Upper lobe of left lung (tissue), 6 donors: ENCODE measurements around the gene ELOA. TPM values are rescaled to one million over a fixed set of nuclear protein-coding genes. Genes with fewer than 3 reads are reported as not detected.

Experiments used
- ATAC-seq, 2 donors: fragments of 200-7000 bp; cut with Tn5 transposase; one replicate each; pipeline ENCODE4 v1.9.1; 2022; ENCODE audit warnings: mild to moderate bottlenecking in 2 of 2, moderate library complexity in 2 of 2; ENCODE audit not compliant: low FRiP score in 2 of 2
- DNase-seq, 2 donors: peaks; one replicate each; pipeline ENCODE4 v3.0.0-alpha.2; 2019 to 2020
- H3K27ac ChIP-seq, 4 donors: fragments of 200-600 bp; sonication (generic); one replicate each; pipeline ENCODE4 v1.5.1; 2016 to 2019
- H3K27me3 ChIP-seq, 4 donors: fragments of 200-600 bp; sonication (generic); one replicate each; pipeline ENCODE4 v1.5.1; 2017 to 2019
- H3K36me3 ChIP-seq, 4 donors: fragments of 200-600 bp; sonication (generic); one replicate each; pipeline ENCODE4 v1.5.1; 2016 to 2019
- H3K4me1 ChIP-seq, 4 donors: fragments of 200-600 bp; sonication (generic); one replicate each; pipeline ENCODE4 v1.5.1; 2018 to 2019
- H3K4me3 ChIP-seq, 4 donors: fragments of 200-600 bp; sonication (generic); one replicate each; pipeline ENCODE4 v1.5.1; 2017 to 2019; ENCODE audit warnings: mild to moderate bottlenecking in 2 of 4, moderate library complexity in 1 of 4
- H3K9me3 ChIP-seq, 4 donors: fragments of 200-600 bp; sonication (generic); one replicate each; pipeline ENCODE4 v1.5.1; 2018 to 2019
- EP300 ChIP-seq, 4 donors: sonication (generic); formaldehyde crosslinking; IDR thresholded peaks; one replicate each; pipeline ENCODE4 v1.5.1; 2017; ENCODE audit warnings: antibody characterized with exemption in 4 of 4, control low read depth in 2 of 4
- POLR2A ChIP-seq, 4 donors: fragments of 450-650 bp; IDR thresholded peaks; one replicate each; pipeline ENCODE4 v1.5.1; 2016 to 2017; ENCODE audit warnings: antibody characterized with exemption in 4 of 4, mild to moderate bottlenecking in 2 of 4
- POLR2AphosphoS5 ChIP-seq, 2 donors: sonication (generic); formaldehyde crosslinking; IDR thresholded peaks; one replicate each; pipeline ENCODE4 v1.5.1; 2017; ENCODE audit warnings: antibody characterized with exemption in 2 of 2
- WGBS, 2 donors: methylation state at CpG; one replicate each; pipeline ENCODE4 v1.1.5; 2017 to 2018; 5-methylcytosine and 5-hydroxymethylcytosine counted together
- total RNA-seq, 6 donors: library from RNA; depleted of rRNA in 4 of 6; stranded (reverse); fragments of >200 nt in 4 of 6; gene quantifications; one replicate each; pipeline versions ENCODE4 v1.1.0 to v1.2.1, GENCODE V29; 2016 to 2021
- TF ChIP-seq, protein P1 (sequence below), 6 experiments: fragments of 450-650 bp in 4 of 6; fragments of 200-600 bp in 2 of 6; sonication (generic) in 2 of 6; IDR thresholded peaks; one replicate each; pipeline ENCODE4 v1.5.1; 2016 to 2019; ENCODE audit warnings: antibody characterized with exemption in 6 of 6
- donor health status: DM: no; HTN: no; CAD: no; lungs with moderate emphysema.
- donor health status: DM: no; HTN: yes; CAD: no; lungs with severe emphysema.

ELOA gene
- total RNA-seq, 6 donors from 2014 or later: 43.2 to 71.2 (median 59.0) TPM

GRCh38 chr1:23806280-23806679 lies 63.0 kb downstream of the ELOA start:
- TF ChIP-seq, protein P1, sequence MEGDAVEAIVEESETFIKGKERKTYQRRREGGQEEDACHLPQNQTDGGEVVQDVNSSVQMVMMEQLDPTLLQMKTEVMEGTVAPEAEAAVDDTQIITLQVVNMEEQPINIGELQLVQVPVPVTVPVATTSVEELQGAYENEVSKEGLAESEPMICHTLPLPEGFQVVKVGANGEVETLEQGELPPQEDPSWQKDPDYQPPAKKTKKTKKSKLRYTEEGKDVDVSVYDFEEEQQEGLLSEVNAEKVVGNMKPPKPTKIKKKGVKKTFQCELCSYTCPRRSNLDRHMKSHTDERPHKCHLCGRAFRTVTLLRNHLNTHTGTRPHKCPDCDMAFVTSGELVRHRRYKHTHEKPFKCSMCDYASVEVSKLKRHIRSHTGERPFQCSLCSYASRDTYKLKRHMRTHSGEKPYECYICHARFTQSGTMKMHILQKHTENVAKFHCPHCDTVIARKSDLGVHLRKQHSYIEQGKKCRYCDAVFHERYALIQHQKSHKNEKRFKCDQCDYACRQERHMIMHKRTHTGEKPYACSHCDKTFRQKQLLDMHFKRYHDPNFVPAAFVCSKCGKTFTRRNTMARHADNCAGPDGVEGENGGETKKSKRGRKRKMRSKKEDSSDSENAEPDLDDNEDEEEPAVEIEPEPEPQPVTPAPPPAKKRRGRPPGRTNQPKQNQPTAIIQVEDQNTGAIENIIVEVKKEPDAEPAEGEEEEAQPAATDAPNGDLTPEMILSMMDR (IDR thresholded peaks at IDR 0.05): no peak
- TF ChIP-seq POLR2A (IDR thresholded peaks at IDR 0.05): no peak
- no peak for TF ChIP-seq POLR2AphosphoS5 (IDR thresholded peaks at IDR 0.05)
- TF ChIP-seq EP300 (IDR thresholded peaks at IDR 0.05): no peak
- peaks cover 6 to 21% (median 11%) of the 10 kb centered on the region in 4 donors for H3K4me1 ChIP-seq
- peaks cover 0 to 33% (median 9%) of the 10 kb centered on the region in 4 donors for H3K36me3 ChIP-seq
- no peaks in the 10 kb centered on the region for H3K9me3 ChIP-seq
- H3K4me3 ChIP-seq: no peak overlapping the region
- ATAC-seq (no peak), DNase-seq (no peak)
- WGBS, 2 donors: 78 to 91% methylated on average over 6 of the region's 6 CpGs
- no peak overlapping the region for H3K27ac ChIP-seq
- H3K27me3 ChIP-seq: no peaks in the 10 kb centered on the region

DNA sequence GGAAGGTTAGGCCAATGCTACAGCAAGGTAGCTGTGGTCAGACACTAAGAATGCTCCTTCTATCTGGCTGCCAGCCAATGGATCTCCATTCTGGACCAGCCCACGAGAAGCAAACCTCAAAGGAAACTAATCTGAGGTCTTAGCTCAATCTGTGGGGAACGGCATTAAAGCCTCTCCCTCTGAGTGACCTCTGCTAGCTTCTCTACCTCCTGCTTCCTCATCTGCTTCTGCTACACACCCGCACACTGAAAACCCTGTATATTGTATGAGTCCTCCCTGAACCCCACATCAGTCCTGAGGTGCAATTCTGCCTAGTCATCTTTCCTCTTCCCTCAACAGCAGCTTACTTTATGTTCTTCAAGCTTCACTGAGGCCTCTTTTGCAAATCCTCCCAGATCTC lies 64.2 kb downstream of the ELOA start:
- peaks cover 0 to 13% (median 5%) of the 10 kb centered on the region in 4 donors for H3K4me1 ChIP-seq
- H3K27me3 ChIP-seq: no peaks in the 10 kb centered on the region
- ATAC-seq: no peak
- no peak for DNase-seq
- peaks cover 0 to 45% (median 13%) of the 10 kb centered on the region in 4 donors for H3K36me3 ChIP-seq
- H3K27ac ChIP-seq: no peak overlapping the region
- TF ChIP-seq POLR2AphosphoS5 (IDR thresholded peaks at IDR 0.05) (no peak), EP300 (IDR thresholded peaks at IDR 0.05) (no peak), POLR2A (IDR thresholded peaks at IDR 0.05) (no peak)
- TF ChIP-seq, protein P1 (IDR thresholded peaks at IDR 0.05): no peak
- 57 to 59% methylated on average over 3 of the region's 3 CpGs for WGBS, 2 donors
- no peaks in the 10 kb centered on the region for H3K9me3 ChIP-seq
- H3K4me3 ChIP-seq: no peak overlapping the region

DNA sequence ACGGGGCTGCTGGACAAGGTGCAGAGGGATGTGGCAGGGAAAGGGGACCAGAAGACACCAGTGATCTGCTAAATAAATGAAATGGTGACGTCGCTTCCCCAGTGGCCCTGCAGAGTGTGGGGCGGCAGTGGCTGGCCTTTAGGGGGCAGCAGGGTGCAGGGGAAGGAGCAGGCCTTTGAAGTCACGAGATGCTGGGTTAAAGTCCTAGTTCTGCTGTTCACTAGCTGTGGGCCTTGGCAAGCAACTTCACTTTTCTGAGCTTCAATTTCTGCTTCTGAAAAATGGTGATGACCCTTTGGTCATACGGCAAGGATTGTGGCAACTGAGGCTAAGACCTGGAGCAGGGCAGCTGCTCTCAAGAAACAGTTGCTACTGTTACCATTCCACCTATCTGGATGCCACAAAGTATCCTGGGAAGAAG lies 66.5 kb downstream of the ELOA start:
- DNase-seq (peak; percentile 83 to 87), ATAC-seq (peak; percentile 85 to 93)
- no peak for TF ChIP-seq POLR2AphosphoS5 (IDR thresholded peaks at IDR 0.05)
- TF ChIP-seq, protein P1 (IDR thresholded peaks at IDR 0.05): peak; percentile 62 to 88 (median 72)
- TF ChIP-seq POLR2A (IDR thresholded peaks at IDR 0.05): no peak
- no peak for TF ChIP-seq EP300 (IDR thresholded peaks at IDR 0.05)
- H3K36me3 ChIP-seq: peaks cover 0 to 51% (median 24%) of the 10 kb centered on the region in 4 donors
- no peaks in the 10 kb centered on the region for H3K9me3 ChIP-seq
- H3K4me3 ChIP-seq: no peak overlapping the region
- H3K27ac ChIP-seq: peak overlapping the region in 2 of 4 donors; percentile 54 to 57
- 10 to 34% methylated on average over 5 to 6 of the region's 6 CpGs for WGBS, 2 donors
- H3K4me1 ChIP-seq: peaks cover 0 to 13% (median 5%) of the 10 kb centered on the region in 4 donors
- no peaks in the 10 kb centered on the region for H3K27me3 ChIP-seq

DNA sequence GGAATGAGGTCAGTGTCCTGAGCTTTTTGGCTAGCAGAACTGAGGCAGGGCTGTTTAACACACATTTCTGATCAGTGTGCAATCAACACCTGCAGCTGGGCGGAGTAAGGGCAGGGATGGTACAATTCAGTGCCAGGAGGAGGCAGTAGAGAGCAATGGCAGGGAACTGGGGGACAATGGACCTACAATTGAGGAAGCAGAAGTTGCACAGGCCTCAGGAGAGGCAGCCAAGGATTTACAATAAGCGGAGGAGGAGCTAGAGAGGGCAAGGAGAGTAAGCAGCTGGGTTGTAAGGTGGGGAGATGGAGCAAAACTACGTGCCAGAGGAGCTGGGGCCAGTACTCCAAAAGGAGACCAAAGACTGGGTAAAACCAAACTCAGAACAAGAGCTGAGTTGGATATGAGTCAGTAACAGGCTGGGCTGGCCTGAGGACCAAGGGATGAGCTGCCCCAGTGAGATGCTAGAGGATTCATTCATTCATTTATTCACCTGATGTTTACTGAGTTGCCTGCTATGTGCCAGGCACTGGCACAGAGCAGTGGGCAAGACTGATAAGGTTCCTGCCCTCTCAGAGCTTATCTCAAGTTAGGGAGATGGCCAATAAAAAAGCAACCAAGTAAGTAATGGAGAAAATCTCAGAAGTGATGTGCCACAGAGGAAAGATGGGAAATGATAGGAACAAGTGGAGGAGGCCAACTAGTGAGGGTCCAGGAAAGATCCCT lies 67.7 kb downstream of the ELOA start:
- peaks cover 0 to 63% (median 33%) of the 10 kb centered on the region in 4 donors for H3K36me3 ChIP-seq
- ATAC-seq: peak; percentile 82 to 89
- no peaks in the 10 kb centered on the region for H3K27me3 ChIP-seq
- peaks cover 0 to 13% (median 5%) of the 10 kb centered on the region in 4 donors for H3K4me1 ChIP-seq
- WGBS, 2 donors: 51 to 59% methylated on average over 3 of the region's 3 CpGs
- peak in 1 of 2 donors; percentile 71 for DNase-seq
- H3K4me3 ChIP-seq: no peak overlapping the region
- no peak for TF ChIP-seq EP300 (IDR thresholded peaks at IDR 0.05)
- no peak for TF ChIP-seq POLR2A (IDR thresholded peaks at IDR 0.05)
- TF ChIP-seq, protein P1 (IDR thresholded peaks at IDR 0.05): peak; percentile 24 to 73 (median 63)
- TF ChIP-seq POLR2AphosphoS5 (IDR thresholded peaks at IDR 0.05): no peak
- H3K9me3 ChIP-seq: no peaks in the 10 kb centered on the region
- peak overlapping the region in 1 of 4 donors; percentile 57 for H3K27ac ChIP-seq

Other genes starting within 250 kb of the ELOA start
- 1 to 10 TPM in 5 of 6 donors, under 1 TPM in 1; 0.69 to 1.9 (median 1.1) TPM for gene E2F2, start 212.2 kb upstream of the ELOA start, total RNA-seq
- 100 to 1,000 TPM in 4 of 6 donors, 10 to 100 TPM in 2; 75.4 to 269 (median 135) TPM for gene ID3, start 184.0 kb upstream of the ELOA start, total RNA-seq
- gene RPL11, start 51.7 kb upstream of the ELOA start, total RNA-seq: 1,000 to 10,000 TPM in 1 of 6 donors, 100 to 1,000 TPM in 5; 497 to 1,020 (median 874) TPM
- gene PITHD1, start 34.9 kb downstream of the ELOA start, total RNA-seq: 10 to 100 TPM; 29.5 to 57.0 (median 45.1) TPM
- 10 to 100 TPM; 38.5 to 84.1 (median 59.9) TPM for gene LYPLA2, start 47.7 kb downstream of the ELOA start, total RNA-seq
- 10 to 100 TPM; 49.2 to 95.0 (median 59.7) TPM for gene GALE, start 57.3 kb downstream of the ELOA start, total RNA-seq
- gene HMGCL, start 82.0 kb downstream of the ELOA start, total RNA-seq: 10 to 100 TPM; 27.5 to 53.3 (median 36.5) TPM
- 10 to 100 TPM; 22.6 to 70.8 (median 40.5) TPM for gene FUCA1, start 124.8 kb downstream of the ELOA start, total RNA-seq
- gene CNR2, start 169.9 kb downstream of the ELOA start, total RNA-seq: under 1 TPM in 4 of 6 donors, not detected in 2; 0.13 to 0.59 (median 0.24) TPM
- 100 to 1,000 TPM; 101 to 892 (median 139) TPM for gene PNRC2, start 216.4 kb downstream of the ELOA start, total RNA-seq
- 100 to 1,000 TPM in 2 of 6 donors, 10 to 100 TPM in 4; 66.3 to 187 (median 88.7) TPM for gene SRSF10, start 236.9 kb downstream of the ELOA start, total RNA-seq